HG03196 (cell line): ENCODE results near the gene RUFY1.
"Not testable (repeated sequence)": the region's sequence is repeated elsewhere in the genome, so short reads cannot be mapped to it uniquely, and the experiment has no call there.

Experiments
- ATAC-seq: cut with Tn5 transposase; IDR thresholded peaks from one replicate; pipeline ENCODE4 v1.9.1; 2021; ENCODE audit not compliant: unreplicated experiment

Gene RUFY1

GRCh38 chr5:179550511-179551342 is at the start of gene RUFY1:
TSS of gene RUFY1 (plus strand) at chr5:179550554. CDS start at chr5:179550570, 16 bp downstream.
- peak; percentile 80 for ATAC-seq

GRCh38 chr5:179501997-179502396 is 48.4 kb upstream of the RUFY1 start:
- not testable (repeated sequence) for ATAC-seq

- ATAC-seq, result not testable (repeated sequence)
Observed at GRCh38 chr5:179502420-179502819, 47.9 kb upstream of the RUFY1 start.

- no peak for ATAC-seq
Observed at GRCh38 chr5:179504191-179504590, 46.2 kb upstream of the RUFY1 start.

GRCh38 chr5:179504600-179505396 is 45.6 kb upstream of the RUFY1 start:
- no peak for ATAC-seq

GRCh38 chr5:179505636-179506261 is 44.6 kb upstream of the RUFY1 start:
- ATAC-seq, result no peak

- no peak for ATAC-seq
Observed at GRCh38 chr5:179509239-179509638, 41.1 kb upstream of the RUFY1 start.

GRCh38 chr5:179509845-179510244 is 40.5 kb upstream of the RUFY1 start:
- no peak for ATAC-seq

- ATAC-seq, result no peak
Observed at GRCh38 chr5:179512452-179513000, 37.8 kb upstream of the RUFY1 start.

GRCh38 chr5:179515501-179515900 is 34.9 kb upstream of the RUFY1 start:
- not testable (repeated sequence) for ATAC-seq

- no peak for ATAC-seq
Observed at GRCh38 chr5:179516221-179516620, 34.1 kb upstream of the RUFY1 start.

GRCh38 chr5:179517746-179518145 is 32.6 kb upstream of the RUFY1 start:
- not testable (repeated sequence) for ATAC-seq

GRCh38 chr5:179518369-179518768 is 32.0 kb upstream of the RUFY1 start:
- not testable (repeated sequence) for ATAC-seq

GRCh38 chr5:179519416-179520070 is 30.8 kb upstream of the RUFY1 start:
- not testable (repeated sequence) for ATAC-seq

GRCh38 chr5:179522107-179522506 is 28.2 kb upstream of the RUFY1 start:
- ATAC-seq, result not testable (repeated sequence)

GRCh38 chr5:179526978-179527377 is 23.4 kb upstream of the RUFY1 start:
- no peak for ATAC-seq

- ATAC-seq, result peak; percentile 81
Observed at GRCh38 chr5:179530069-179530998, 20.0 kb upstream of the RUFY1 start.

- ATAC-seq, result no peak
Observed at GRCh38 chr5:179533024-179533423, 17.3 kb upstream of the RUFY1 start.

GRCh38 chr5:179533907-179534306 is 16.4 kb upstream of the RUFY1 start:
- no peak for ATAC-seq

GRCh38 chr5:179534431-179534830 is 15.9 kb upstream of the RUFY1 start:
- ATAC-seq, result no peak
